HUES6 (cell line): ENCODE data around the gene SEC14L5.

Source experiments
- H3K27ac ChIP-seq: 2 replicates; pipeline ENCODE4 v1.7.0; 2013; ENCODE audit warnings: low read depth, mild to moderate bottlenecking, low read length, inconsistent platforms
- H3K27me3 ChIP-seq: 2 replicates; pipeline ENCODE4 v1.6.1; 2013; ENCODE audit warnings: low read length; ENCODE audit not compliant: control insufficient read depth, insufficient read depth
- H3K36me3 ChIP-seq: 2 replicates; pipeline ENCODE4 v1.6.1; 2013; ENCODE audit warnings: low read length; ENCODE audit not compliant: control insufficient read depth, insufficient read depth
- H3K4me1 ChIP-seq: 2 replicates; pipeline ENCODE4 v1.6.1; 2013; ENCODE audit warnings: low read length; ENCODE audit not compliant: control insufficient read depth, insufficient read depth
- H3K4me3 ChIP-seq: 2 replicates; pipeline ENCODE4 v1.5.1; 2013; ENCODE audit warnings: low read depth, low read length
- H3K9ac ChIP-seq: one replicate; pipeline ENCODE4 v1.6.1; 2013; ENCODE audit warnings: mild to moderate bottlenecking, low read length
- H3K9me3 ChIP-seq: 2 replicates; pipeline ENCODE4 v1.6.1; 2013; ENCODE audit warnings: low read depth, low read length; ENCODE audit not compliant: control insufficient read depth, insufficient read depth

The SEC14L5 gene

GRCh38 chr16:5003828-5004227 is 45.7 kb downstream of the SEC14L5 start:
- no peaks in the 10 kb centered on the region for H3K4me1 ChIP-seq
- no peak overlapping the region for H3K9ac ChIP-seq
- no peak overlapping the region for H3K27ac ChIP-seq
- no peak overlapping the region for H3K4me3 ChIP-seq
- H3K36me3 ChIP-seq: no peaks in the 10 kb centered on the region
- H3K9me3 ChIP-seq: no peaks in the 10 kb centered on the region
- no peaks in the 10 kb centered on the region for H3K27me3 ChIP-seq

- no peaks in the 10 kb centered on the region for H3K27me3 ChIP-seq
- H3K9ac ChIP-seq: no peak overlapping the region
- H3K9me3 ChIP-seq: no peaks in the 10 kb centered on the region
- no peaks in the 10 kb centered on the region for H3K4me1 ChIP-seq
- H3K27ac ChIP-seq: no peak overlapping the region
- H3K4me3 ChIP-seq: no peak overlapping the region
- no peaks in the 10 kb centered on the region for H3K36me3 ChIP-seq
These were observed 46.2 kb downstream of the SEC14L5 start for GRCh38 chr16:5004311-5004710.

- H3K4me3 ChIP-seq: no peak overlapping the region
- no peaks in the 10 kb centered on the region for H3K4me1 ChIP-seq
- no peak overlapping the region for H3K9ac ChIP-seq
- H3K9me3 ChIP-seq: no peaks in the 10 kb centered on the region
- H3K27ac ChIP-seq: no peak overlapping the region
- H3K27me3 ChIP-seq: no peaks in the 10 kb centered on the region
- no peaks in the 10 kb centered on the region for H3K36me3 ChIP-seq
These were observed 47.8 kb downstream of the SEC14L5 start for GRCh38 chr16:5005916-5006315.

- no peaks in the 10 kb centered on the region for H3K36me3 ChIP-seq
- no peaks in the 10 kb centered on the region for H3K4me1 ChIP-seq
- H3K27me3 ChIP-seq: no peaks in the 10 kb centered on the region
- no peak overlapping the region for H3K9ac ChIP-seq
- H3K9me3 ChIP-seq: no peaks in the 10 kb centered on the region
- no peak overlapping the region for H3K4me3 ChIP-seq
- no peak overlapping the region for H3K27ac ChIP-seq
These were observed 48.4 kb downstream of the SEC14L5 start for GRCh38 chr16:5006348-5007193.

GRCh38 chr16:5007256-5007655 is 49.1 kb downstream of the SEC14L5 start:
- no peaks in the 10 kb centered on the region for H3K9me3 ChIP-seq
- H3K4me3 ChIP-seq: no peak overlapping the region
- no peaks in the 10 kb centered on the region; the same call in 1 of the 2 replicates for H3K27me3 ChIP-seq
- H3K9ac ChIP-seq: no peak overlapping the region
- H3K4me1 ChIP-seq: no peaks in the 10 kb centered on the region
- H3K36me3 ChIP-seq: no peaks in the 10 kb centered on the region
- H3K27ac ChIP-seq: no peak overlapping the region

- H3K4me1 ChIP-seq: no peaks in the 10 kb centered on the region
- no peaks in the 10 kb centered on the region for H3K36me3 ChIP-seq
- no peaks in the 10 kb centered on the region; the same call in 1 of the 2 replicates for H3K27me3 ChIP-seq
- no peak overlapping the region for H3K27ac ChIP-seq
- no peak overlapping the region for H3K9ac ChIP-seq
- no peak overlapping the region for H3K4me3 ChIP-seq
- no peaks in the 10 kb centered on the region for H3K9me3 ChIP-seq
These were observed 50.2 kb downstream of the SEC14L5 start for GRCh38 chr16:5008311-5008731.

GRCh38 chr16:5010576-5011329 is 52.6 kb downstream of the SEC14L5 start:
- no peaks in the 10 kb centered on the region for H3K9me3 ChIP-seq
- no peak overlapping the region for H3K27ac ChIP-seq
- no peak overlapping the region for H3K9ac ChIP-seq
- no peak overlapping the region for H3K4me3 ChIP-seq
- H3K4me1 ChIP-seq: no peaks in the 10 kb centered on the region
- no peaks in the 10 kb centered on the region for H3K36me3 ChIP-seq
- H3K27me3 ChIP-seq: no peaks in the 10 kb centered on the region; the same call in 1 of the 2 replicates

GRCh38 chr16:5011637-5012036 is 53.5 kb downstream of the SEC14L5 start:
- H3K27ac ChIP-seq: no peak overlapping the region
- H3K9me3 ChIP-seq: no peaks in the 10 kb centered on the region
- no peak overlapping the region for H3K4me3 ChIP-seq
- no peaks in the 10 kb centered on the region; the same call in 1 of the 2 replicates for H3K27me3 ChIP-seq
- H3K36me3 ChIP-seq: no peaks in the 10 kb centered on the region
- H3K9ac ChIP-seq: no peak overlapping the region
- no peaks in the 10 kb centered on the region for H3K4me1 ChIP-seq

GRCh38 chr16:5012887-5013286 is 54.8 kb downstream of the SEC14L5 start:
- H3K9me3 ChIP-seq: no peaks in the 10 kb centered on the region
- H3K4me1 ChIP-seq: no peaks in the 10 kb centered on the region
- no peak overlapping the region for H3K9ac ChIP-seq
- H3K4me3 ChIP-seq: no peak overlapping the region
- H3K27me3 ChIP-seq: no peaks in the 10 kb centered on the region; the same call in 1 of the 2 replicates
- no peaks in the 10 kb centered on the region for H3K36me3 ChIP-seq
- no peak overlapping the region for H3K27ac ChIP-seq

- H3K36me3 ChIP-seq: no peaks in the 10 kb centered on the region
These were observed 57.2 kb downstream of the SEC14L5 start for GRCh38 chr16:5015351-5015750.

GRCh38 chr16:5015887-5016286 is 57.8 kb downstream of the SEC14L5 start:
- no peak overlapping the region for H3K27ac ChIP-seq
- no peaks in the 10 kb centered on the region; the same call in 1 of the 2 replicates for H3K27me3 ChIP-seq
- no peaks in the 10 kb centered on the region for H3K4me1 ChIP-seq
- H3K9me3 ChIP-seq: no peaks in the 10 kb centered on the region
- H3K36me3 ChIP-seq: no peaks in the 10 kb centered on the region
- H3K4me3 ChIP-seq: no peak overlapping the region
- no peak overlapping the region for H3K9ac ChIP-seq

More at GRCh38 chr16:5015351-5015750, 57.2 kb downstream of the SEC14L5 start:
- Histone ChIP-seq H3K27ac (no peak overlapping the region), H3K9me3 (no peaks in the 10 kb centered on the region), H3K9ac (no peak overlapping the region), H3K4me3 (no peak overlapping the region), H3K4me1 (no peaks in the 10 kb centered on the region), H3K27me3 (no peaks in the 10 kb centered on the region; the same call in 1 of the 2 replicates)
